Karpas-422 (cell line): ENCODE data around the gene EFR3B. TPM values are rescaled to one million over a fixed set of nuclear protein-coding genes. Genes with fewer than 3 reads are reported as not detected.

Experiments
- DNase-seq: peaks from one replicate; pipeline ENCODE4 v3.0.0-alpha.2; 2015
- H2AFZ ChIP-seq: fragments of 200-600 bp; sonication (generic); 2 replicates; pipeline ENCODE4 v1.6.1; 2014; ENCODE audit warnings: antibody characterized with exemption, low read length, mixed read lengths
- H3K27ac ChIP-seq: fragments of 200-600 bp; sonication (generic); 2 replicates; pipeline ENCODE4 v1.5.1; 2014; ENCODE audit warnings: mild to moderate bottlenecking, low read length, moderate library complexity
- H3K27me3 ChIP-seq: fragments of 200-600 bp; sonication (generic); 2 replicates; pipeline ENCODE4 v1.6.1; 2014; ENCODE audit warnings: low read length, mixed read lengths
- H3K36me3 ChIP-seq: fragments of 200-600 bp; sonication (generic); 2 replicates; pipeline ENCODE4 v1.6.1; 2014; ENCODE audit warnings: low read length, mixed read lengths; ENCODE audit not compliant: insufficient read depth
- H3K4me1 ChIP-seq: fragments of 200-600 bp; sonication (generic); 2 replicates; pipeline ENCODE4 v1.6.1; 2014; ENCODE audit warnings: mild to moderate bottlenecking, low read length, mixed read lengths
- H3K4me2 ChIP-seq: fragments of 200-600 bp; sonication (generic); 2 replicates; pipeline ENCODE4 v1.6.1; 2014; ENCODE audit warnings: low read length, low read depth, mild to moderate bottlenecking; ENCODE audit not compliant: poor library complexity, severe bottlenecking
- H3K4me3 ChIP-seq: fragments of 200-600 bp; sonication (generic); 2 replicates; pipeline ENCODE4 v1.5.1; 2014; ENCODE audit warnings: mild to moderate bottlenecking, antibody characterized with exemption, low read length, mixed read lengths
- H3K79me2 ChIP-seq: fragments of 200-600 bp; sonication (generic); 2 replicates; pipeline ENCODE4 v1.6.1; 2014; ENCODE audit warnings: mild to moderate bottlenecking, low read length, mixed read lengths
- H3K9ac ChIP-seq: fragments of 200-600 bp; sonication (generic); 2 replicates; pipeline ENCODE4 v1.6.0; 2014; ENCODE audit warnings: low read length
- H3K9me2 ChIP-seq: fragments of 200-600 bp; sonication (generic), shearing (Covaris generic); replicated peaks from 2 replicates; pipeline ENCODE4 v1.6.0; 2014; ENCODE audit warnings: mild to moderate bottlenecking, low read length, moderate library complexity; ENCODE audit not compliant: insufficient read depth
- H3K9me3 ChIP-seq: fragments of 300-700, 200-600 bp; sonication (generic); 2 replicates; pipeline ENCODE4 v1.6.1; 2014; ENCODE audit warnings: low read length, mixed read lengths
- H4K20me1 ChIP-seq: fragments of 200-600 bp; sonication (generic); 2 replicates; pipeline ENCODE4 v1.6.1; 2014; ENCODE audit warnings: mild to moderate bottlenecking, antibody characterized with exemption, low read length, low read depth; ENCODE audit not compliant: insufficient read depth
- total RNA-seq: library from RNA; depleted of rRNA; stranded (reverse); fragments of >200 nt; shearing (Covaris generic); gene quantifications from 2 replicates; pipeline ENCODE4 v1.2.3, GENCODE V29; 2014; ENCODE audit warnings: low replicate concordance

Gene EFR3B
- total RNA-seq, 1 experiment from 2014 or later: 0.22 TPM

DNA sequence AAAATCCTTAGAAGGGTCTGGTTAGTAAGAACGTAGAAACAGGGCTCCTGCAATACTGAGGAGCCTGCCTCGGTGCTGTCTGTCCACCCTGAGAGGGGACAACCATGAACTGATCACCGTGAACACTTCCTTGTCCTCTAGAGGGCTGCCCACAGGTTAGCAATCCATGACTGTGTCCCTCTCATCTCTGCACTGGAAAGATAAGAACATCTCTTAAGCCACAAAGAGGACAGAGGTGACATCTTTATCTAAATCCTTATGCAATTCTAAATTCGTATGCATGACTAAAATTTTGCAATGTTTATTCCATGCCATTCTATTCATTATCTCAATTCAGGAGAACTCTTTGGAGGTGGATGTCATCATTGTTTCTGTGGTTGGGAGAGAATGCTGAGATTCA lies 12.8 kb downstream of the EFR3B start:
- Histone ChIP-seq H3K27me3 (no peaks in the 10 kb centered on the region), H3K9me3 (no peaks in the 10 kb centered on the region), H3K4me1 (peaks cover 11% of the 10 kb centered on the region), H3K27ac (no peak overlapping the region), H3K4me3 (no peak overlapping the region), H3K36me3 (no peaks in the 10 kb centered on the region), H3K4me2 (no peak overlapping the region), H3K79me2 (no peaks in the 10 kb centered on the region), H4K20me1 (no peaks in the 10 kb centered on the region), H2AFZ (no peak overlapping the region), H3K9ac (no peak overlapping the region), H3K9me2 (no peaks in the 10 kb centered on the region)
- no peak for DNase-seq

DNA sequence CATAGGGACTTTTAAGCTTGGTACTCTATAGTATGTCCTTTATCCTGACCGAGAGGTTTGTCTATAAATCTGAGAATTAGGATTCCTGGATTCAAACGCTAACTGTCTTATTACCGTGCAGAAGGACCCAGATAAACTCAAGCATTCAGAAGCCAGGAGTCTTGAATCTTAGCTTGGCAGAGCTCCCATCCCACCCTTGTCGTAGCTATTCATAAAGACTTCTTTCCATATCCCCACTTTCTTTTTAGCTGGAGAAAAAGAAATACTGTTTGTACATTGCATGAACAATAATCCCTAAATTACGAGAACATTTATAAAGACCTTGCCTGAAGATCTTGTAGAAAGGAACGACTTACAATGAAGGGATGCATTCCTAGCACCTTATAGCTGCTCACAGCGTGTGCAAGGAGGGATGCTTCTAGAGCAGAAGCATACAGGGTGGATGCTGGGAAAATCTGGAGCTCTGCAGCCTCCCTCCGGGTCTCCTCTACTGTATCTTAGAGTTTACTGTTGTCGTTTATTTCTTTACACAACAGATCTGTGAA lies 13.6 kb downstream of the EFR3B start:
- Histone ChIP-seq H3K4me1 (peaks cover 5% of the 10 kb centered on the region), H3K36me3 (no peaks in the 10 kb centered on the region), H3K4me3 (no peak overlapping the region), H4K20me1 (no peaks in the 10 kb centered on the region), H2AFZ (no peak overlapping the region), H3K9me3 (no peaks in the 10 kb centered on the region), H3K9me2 (no peaks in the 10 kb centered on the region), H3K4me2 (no peak overlapping the region), H3K27me3 (no peaks in the 10 kb centered on the region), H3K9ac (no peak overlapping the region), H3K79me2 (no peaks in the 10 kb centered on the region), H3K27ac (no peak overlapping the region)
- DNase-seq: no peak

DNA sequence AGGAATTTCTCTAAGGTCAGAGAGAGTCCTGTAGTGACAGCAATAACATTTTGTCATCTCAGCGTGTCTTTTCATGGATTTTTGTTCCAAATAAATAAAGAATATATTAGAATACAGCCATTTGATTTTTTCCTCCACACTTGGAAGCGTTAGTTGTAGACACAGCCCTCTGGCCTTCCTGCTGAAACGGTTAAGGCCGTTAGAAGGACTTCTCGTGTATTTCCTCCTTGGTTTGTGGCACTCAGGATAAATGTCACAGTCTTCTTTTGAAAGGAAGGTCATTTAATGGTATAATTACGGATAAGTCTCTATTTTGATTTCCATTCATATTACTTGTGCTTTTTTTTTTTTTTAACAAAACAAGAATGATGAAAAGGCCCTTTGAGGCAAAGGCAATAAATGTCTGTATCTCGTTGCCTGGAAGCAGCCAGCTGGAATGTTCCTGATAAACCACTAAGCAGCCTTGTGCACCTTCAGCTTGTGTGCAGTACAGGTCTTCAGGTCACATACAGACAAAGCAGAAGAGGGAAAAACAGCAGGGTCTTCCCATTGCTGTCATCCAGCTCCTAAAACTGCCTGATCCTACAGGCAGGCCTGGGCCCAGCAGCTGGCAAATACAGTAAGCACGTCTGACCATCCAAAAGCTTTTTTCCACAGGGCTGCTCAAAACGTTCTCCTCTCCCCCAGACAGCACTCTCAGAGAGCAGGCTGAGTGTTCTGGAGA lies 14.4 kb downstream of the EFR3B start:
- Histone ChIP-seq H3K36me3 (no peaks in the 10 kb centered on the region), H3K79me2 (no peaks in the 10 kb centered on the region), H2AFZ (no peak overlapping the region), H3K4me2 (no peak overlapping the region), H4K20me1 (no peaks in the 10 kb centered on the region), H3K4me3 (no peak overlapping the region), H3K9me2 (no peaks in the 10 kb centered on the region), H3K9me3 (no peaks in the 10 kb centered on the region), H3K9ac (no peak overlapping the region), H3K27me3 (no peaks in the 10 kb centered on the region), H3K27ac (no peak overlapping the region), H3K4me1 (no peaks in the 10 kb centered on the region)
- DNase-seq: no peak

DNA sequence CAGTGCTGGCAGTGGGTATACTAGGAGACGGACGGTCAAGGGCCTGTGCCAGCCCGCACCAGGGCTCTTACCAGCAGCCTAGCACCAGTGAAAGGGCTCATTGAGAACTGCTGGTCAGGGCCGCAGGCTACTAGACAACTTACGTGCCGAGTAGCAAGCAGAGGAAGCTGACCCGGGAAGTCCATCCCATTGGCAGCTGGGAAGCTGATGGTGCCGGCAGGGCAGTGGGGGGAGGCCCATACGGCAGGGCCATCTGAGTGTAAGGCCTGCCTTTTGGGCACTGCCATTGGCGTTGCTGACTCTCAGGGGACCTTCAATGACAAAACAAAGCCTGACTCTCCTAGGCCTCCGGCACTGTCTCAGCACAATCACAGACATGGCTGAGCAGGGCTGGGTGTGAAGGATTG lies 20.6 kb downstream of the EFR3B start:
- H3K9me2 ChIP-seq: no peaks in the 10 kb centered on the region
- no peak overlapping the region for H2AFZ ChIP-seq
- H3K4me3 ChIP-seq: no peak overlapping the region
- no peaks in the 10 kb centered on the region for H3K79me2 ChIP-seq
- no peak for DNase-seq
- peaks cover 21% of the 10 kb centered on the region for H3K4me1 ChIP-seq
- H4K20me1 ChIP-seq: no peaks in the 10 kb centered on the region
- H3K36me3 ChIP-seq: no peaks in the 10 kb centered on the region
- H3K27me3 ChIP-seq: no peaks in the 10 kb centered on the region
- no peak overlapping the region for H3K9ac ChIP-seq
- H3K4me2 ChIP-seq: no peak overlapping the region
- no peaks in the 10 kb centered on the region for H3K9me3 ChIP-seq
- no peak overlapping the region for H3K27ac ChIP-seq

DNA sequence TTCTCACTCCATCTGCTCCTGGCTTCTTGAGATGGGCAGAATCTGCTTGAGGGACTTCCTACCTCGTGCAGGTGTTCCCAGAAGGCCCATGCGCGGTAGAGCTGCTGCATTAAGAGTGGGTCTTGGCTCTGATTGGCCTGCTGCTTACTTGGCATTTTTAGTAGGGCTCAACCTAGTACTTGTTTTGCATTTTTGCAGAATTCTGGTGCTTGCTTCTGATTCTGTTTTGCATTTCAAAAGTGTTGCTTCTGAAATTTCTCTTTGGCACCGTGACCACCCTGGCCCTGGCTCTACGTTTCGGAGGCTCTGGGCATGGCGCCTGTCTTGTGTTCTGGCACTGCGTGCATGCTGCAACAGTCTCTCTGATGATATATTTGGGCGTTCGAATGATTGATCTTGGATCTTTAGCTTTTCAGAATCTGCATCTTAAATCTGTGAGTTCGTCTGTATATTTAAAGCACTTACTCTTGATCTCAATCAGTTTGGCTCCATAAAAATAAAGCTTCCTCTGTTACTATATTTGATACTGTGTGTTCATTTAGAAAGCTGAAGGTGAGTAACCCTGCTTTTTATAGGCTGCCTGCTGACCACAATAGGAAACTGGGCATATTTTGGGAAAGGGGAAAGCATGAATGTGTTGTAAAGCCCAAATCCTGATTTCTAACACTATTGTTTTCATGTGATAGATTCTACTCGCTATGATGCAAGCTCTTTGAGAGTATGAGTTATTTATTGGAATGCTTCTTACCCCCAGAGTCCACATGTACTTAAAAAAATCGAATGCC lies 22.2 kb downstream of the EFR3B start:
- Histone ChIP-seq H3K79me2 (no peaks in the 10 kb centered on the region), H3K27ac (peak overlapping the region; percentile 86), H3K36me3 (no peaks in the 10 kb centered on the region), H3K9me3 (no peaks in the 10 kb centered on the region), H3K4me2 (peak overlapping the region; percentile 90), H4K20me1 (no peaks in the 10 kb centered on the region), H2AFZ (peak overlapping the region; percentile 90), H3K4me1 (peaks cover 21% of the 10 kb centered on the region), H3K4me3 (peak overlapping the region; percentile 61), H3K9ac (peak overlapping the region; percentile 62), H3K9me2 (no peaks in the 10 kb centered on the region), H3K27me3 (no peaks in the 10 kb centered on the region)
- DNase-seq: peak; percentile 94

DNA sequence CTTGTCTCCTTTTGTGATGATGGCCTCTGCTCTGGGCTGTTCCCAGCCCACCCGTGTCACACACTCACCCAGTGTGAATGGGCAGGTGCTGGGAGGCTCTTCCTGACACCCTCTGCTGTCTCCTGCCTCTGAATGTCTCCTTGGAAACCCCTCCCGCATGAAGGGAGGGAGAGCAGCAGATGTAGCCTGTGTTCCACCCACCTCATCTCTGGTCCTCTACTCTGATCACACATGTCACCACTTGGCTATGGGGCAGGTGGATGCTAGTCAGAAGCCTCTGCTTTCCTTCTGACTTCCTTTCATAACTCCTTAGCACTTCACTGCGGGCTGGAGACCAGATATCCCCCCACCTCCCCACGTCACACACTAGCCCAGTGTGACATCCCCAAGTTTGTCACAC lies 23.9 kb downstream of the EFR3B start:
- Histone ChIP-seq H3K9me2 (no peaks in the 10 kb centered on the region), H3K4me1 (peaks cover 21% of the 10 kb centered on the region), H3K9ac (no peak overlapping the region), H3K27me3 (no peaks in the 10 kb centered on the region), H2AFZ (no peak overlapping the region), H3K4me2 (no peak overlapping the region), H3K36me3 (no peaks in the 10 kb centered on the region), H3K27ac (no peak overlapping the region), H3K9me3 (no peaks in the 10 kb centered on the region), H3K79me2 (no peaks in the 10 kb centered on the region), H3K4me3 (no peak overlapping the region), H4K20me1 (no peaks in the 10 kb centered on the region)
- DNase-seq: no peak

DNA sequence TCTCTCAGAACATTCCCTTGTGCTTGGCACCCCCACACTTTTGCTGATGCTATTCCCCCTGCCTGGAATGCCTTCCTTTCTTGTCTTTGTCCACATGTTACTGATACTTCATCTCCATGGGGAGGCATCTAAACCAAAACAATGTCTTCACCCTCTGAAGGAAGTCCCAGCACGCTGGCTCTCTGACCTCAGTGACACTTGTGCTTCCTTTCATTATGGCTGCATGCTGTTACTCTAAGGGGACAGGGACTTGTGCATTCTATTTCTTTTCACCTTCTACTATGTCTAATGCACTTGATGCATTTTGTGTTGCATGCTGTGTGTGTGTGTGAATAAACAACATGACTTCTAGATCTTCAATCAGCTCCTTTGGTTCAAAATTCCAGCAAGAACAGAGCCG lies 24.6 kb downstream of the EFR3B start:
- no peaks in the 10 kb centered on the region for H3K79me2 ChIP-seq
- no peak overlapping the region for H3K4me3 ChIP-seq
- H3K36me3 ChIP-seq: no peaks in the 10 kb centered on the region
- H3K27ac ChIP-seq: no peak overlapping the region
- no peaks in the 10 kb centered on the region for H3K27me3 ChIP-seq
- H3K9me3 ChIP-seq: no peaks in the 10 kb centered on the region
- H2AFZ ChIP-seq: no peak overlapping the region
- no peaks in the 10 kb centered on the region for H4K20me1 ChIP-seq
- no peaks in the 10 kb centered on the region for H3K9me2 ChIP-seq
- DNase-seq: no peak
- no peak overlapping the region for H3K9ac ChIP-seq
- H3K4me1 ChIP-seq: peaks cover 21% of the 10 kb centered on the region
- no peak overlapping the region for H3K4me2 ChIP-seq

DNA sequence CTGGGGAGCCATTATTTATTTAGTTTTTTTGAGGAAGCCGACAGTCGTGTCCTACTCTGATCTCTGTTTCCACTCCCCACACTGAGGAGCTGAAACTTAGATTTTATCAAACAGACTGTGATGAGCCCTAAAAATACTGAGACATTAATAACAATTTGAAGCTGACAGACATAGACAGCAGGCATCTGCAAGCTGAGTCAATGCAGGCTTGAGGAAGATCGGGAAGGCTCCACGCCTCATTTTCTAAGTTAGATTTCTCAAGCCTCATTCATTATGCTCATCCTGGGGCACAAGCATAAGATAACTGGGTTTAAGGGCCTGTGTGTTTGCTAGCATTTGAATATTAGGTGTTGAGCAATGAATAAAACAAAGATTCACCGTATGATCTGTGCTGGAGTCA lies 26.3 kb downstream of the EFR3B start:
- Histone ChIP-seq H4K20me1 (no peaks in the 10 kb centered on the region), H3K9ac (no peak overlapping the region)

More for the DNA sequence above, 26.3 kb downstream of the EFR3B start:
- Histone ChIP-seq H3K4me3 (no peak overlapping the region), H3K36me3 (no peaks in the 10 kb centered on the region), H3K4me2 (no peak overlapping the region), H3K79me2 (no peaks in the 10 kb centered on the region), H3K9me2 (no peaks in the 10 kb centered on the region), H3K27me3 (no peaks in the 10 kb centered on the region), H3K27ac (no peak overlapping the region), H3K4me1 (peaks cover 19% of the 10 kb centered on the region), H3K9me3 (no peaks in the 10 kb centered on the region), H2AFZ (no peak overlapping the region)
- no peak for DNase-seq
